ENCODE results near the gene ACAD10. TPM values are rescaled to one million over a fixed set of nuclear protein-coding genes. Genes with fewer than 3 reads are reported as not detected.
"Not testable (repeated sequence)": the region's sequence is repeated elsewhere in the genome, so short reads cannot be mapped to it uniquely, and the experiment has no call there.

Gene ACAD10
- total RNA-seq, 2 experiments from 2014 or later = 15.0 to 35.3 TPM

GRCh38 chr12:111677186-111677585 lies 8.7 kb upstream of the ACAD10 start:
- ChIA-PET POLR2A (no interaction called here), CTCF (ENCODE audit: unreplicated experiment) (no interaction called here)
- no peak for DNase-seq (ENCODE audit: low spot score)

GRCh38 chr12:111684485-111685198 lies 1.2 kb upstream of the ACAD10 start:
- not testable (repeated sequence) for H2AFZ ChIP-seq (ENCODE audit: low read length); DNase-seq (ENCODE audit: low spot score); BruUV-seq (replicated peaks); H3K9me2 ChIP-seq (ENCODE audit: insufficient read depth, low read length); H3K9me3 ChIP-seq (ENCODE audit: low read length); H3K27ac ChIP-seq (ENCODE audit: low read depth, low read length, poor library complexity, severe bottlenecking)
- ChIA-PET POLR2A (interaction anchor here (0.5 to 1.3 kb wide), 5 partner anchors 33 to 566 kb away, joined by 3 read pairs; no protein-coding TSS in a partner anchor), CTCF (ENCODE audit: unreplicated experiment) (interaction anchor here (1.1 kb wide), 1 partner anchor 128 kb away, joined by 3 read pairs; no protein-coding TSS in a partner anchor)
- peaks cover 34% of the 10 kb centered on the region for H3K79me2 ChIP-seq (ENCODE audit: insufficient read depth, low read depth, low read length)
- H3K4me1 ChIP-seq (ENCODE audit: insufficient read depth, low read length, poor library complexity, severe bottlenecking) = peaks cover 24% of the 10 kb centered on the region
- H3K36me3 ChIP-seq (ENCODE audit: insufficient read depth, low read length) = peaks cover 38% of the 10 kb centered on the region
- H3K4me2 ChIP-seq (ENCODE audit: low read length) = peak overlapping the region; percentile 97
- intact Hi-C loops (cut with micrococcal nuclease; ENCODE audit: unreplicated experiment) = loop anchor here (10.0 kb wide), 1 partner anchor 280 kb away; the partner anchor contains the start of gene SH2B3
- H4K20me1 ChIP-seq (ENCODE audit: insufficient read depth, low read length) = peaks cover 11% of the 10 kb centered on the region; the same call in 1 of the 2 replicates
- H3K4me3 ChIP-seq (ENCODE audit: low read depth, low read length, poor library complexity, severe bottlenecking) = peak overlapping the region; percentile 79

More at GRCh38 chr12:111677186-111677585, 8.7 kb upstream of the ACAD10 start:
- Histone ChIP-seq H3K9me3 (ENCODE audit: low read length) (no peaks in the 10 kb centered on the region), H3K9me2 (ENCODE audit: insufficient read depth, low read length) (no peaks in the 10 kb centered on the region), H3K4me2 (ENCODE audit: low read length) (no peak overlapping the region), H4K20me1 (ENCODE audit: insufficient read depth, low read length) (no peaks in the 10 kb centered on the region), H3K36me3 (ENCODE audit: insufficient read depth, low read length) (peaks cover 93% of the 10 kb centered on the region), H2AFZ (ENCODE audit: low read length) (no peak overlapping the region), H3K4me1 (ENCODE audit: insufficient read depth, low read length, poor library complexity, severe bottlenecking) (no peaks in the 10 kb centered on the region), H3K4me3 (ENCODE audit: low read depth, low read length, poor library complexity, severe bottlenecking) (no peak overlapping the region), H3K27ac (ENCODE audit: low read depth, low read length, poor library complexity, severe bottlenecking) (no peak overlapping the region), H3K79me2 (ENCODE audit: insufficient read depth, low read depth, low read length) (no peaks in the 10 kb centered on the region)
- no peak for TF ChIP-seq CTCF (conservative IDR thresholded peaks at IDR 0.05; ENCODE audit: low read length)
- no TSS peak for BruUV-seq (replicated peaks)
- intact Hi-C loops (cut with micrococcal nuclease; ENCODE audit: unreplicated experiment) = loop anchor here (10.0 kb wide), 1 partner anchor 152 kb away; no protein-coding TSS in a partner anchor

GRCh38 chr12:111685322-111685810 lies 487 bp upstream of the ACAD10 start:
- H3K79me2 ChIP-seq (ENCODE audit: insufficient read depth, low read depth, low read length) = peaks cover 34% of the 10 kb centered on the region
- peak overlapping the region; percentile 79 for H3K4me3 ChIP-seq (ENCODE audit: low read depth, low read length, poor library complexity, severe bottlenecking)
- BruUV-seq (replicated peaks) = TSS peak; percentile 64
- ChIA-PET CTCF (ENCODE audit: unreplicated experiment) (interaction anchor here (1.1 kb wide), 1 partner anchor 127 kb away, joined by 3 read pairs; no protein-coding TSS in a partner anchor), POLR2A (interaction anchor here (0.6 to 1.4 kb wide), 10 partner anchors 9 to 565 kb away, joined by 3 to 5 read pairs (median 3); no protein-coding TSS in a partner anchor)
- peak overlapping the region; percentile 97 for H3K4me2 ChIP-seq (ENCODE audit: low read length)
- H3K9me2 ChIP-seq (ENCODE audit: insufficient read depth, low read length) = no peaks in the 10 kb centered on the region
- no peaks in the 10 kb centered on the region for H3K9me3 ChIP-seq (ENCODE audit: low read length)
- peak overlapping the region; percentile 63 for H3K27ac ChIP-seq (ENCODE audit: low read depth, low read length, poor library complexity, severe bottlenecking)
- H4K20me1 ChIP-seq (ENCODE audit: insufficient read depth, low read length) = peaks cover 11% of the 10 kb centered on the region; the same call in 1 of the 2 replicates
- intact Hi-C loops (cut with micrococcal nuclease; ENCODE audit: unreplicated experiment) = loop anchor here (10.0 kb wide), 1 partner anchor 281 kb away; the partner anchor contains the start of gene SH2B3
- peaks cover 24% of the 10 kb centered on the region for H3K4me1 ChIP-seq (ENCODE audit: insufficient read depth, low read length, poor library complexity, severe bottlenecking)
- DNase-seq (ENCODE audit: low spot score) = peak; percentile 17
- TF ChIP-seq CTCF (conservative IDR thresholded peaks at IDR 0.05; ENCODE audit: low read length) (no peak), EZH2phosphoT487 (IDR thresholded peaks at IDR 0.05; ENCODE audit: borderline replicate concordance, low read depth, low read length) (no peak)
- H2AFZ ChIP-seq (ENCODE audit: low read length) = peak overlapping the region; percentile 52
- peaks cover 31% of the 10 kb centered on the region for H3K36me3 ChIP-seq (ENCODE audit: insufficient read depth, low read length)
